GM19467 (cell line): ENCODE results near the gene LINGO1.

Experiments used
- ATAC-seq: cut with Tn5 transposase; IDR thresholded peaks from one replicate; pipeline ENCODE4 v1.9.1; 2021; ENCODE audit warnings: mild to moderate bottlenecking, moderate library complexity; ENCODE audit not compliant: unreplicated experiment

LINGO1 gene

GRCh38 chr15:77573802-77574201 is 58.9 kb downstream of the LINGO1 start:
- ATAC-seq = no peak

- no peak for ATAC-seq
Observed at GRCh38 chr15:77572186-77572585, 60.5 kb downstream of the LINGO1 start.

- no peak for ATAC-seq
Observed at GRCh38 chr15:77571741-77572140, 61.0 kb downstream of the LINGO1 start.

- ATAC-seq = no peak
Observed at GRCh38 chr15:77571181-77571580, 61.5 kb downstream of the LINGO1 start.

- no peak for ATAC-seq
Observed at GRCh38 chr15:77569729-77570125, 63.0 kb downstream of the LINGO1 start.

- ATAC-seq = no peak
Observed at GRCh38 chr15:77568973-77569728, 63.6 kb downstream of the LINGO1 start.

GRCh38 chr15:77568014-77568972 is 64.4 kb downstream of the LINGO1 start:
- ATAC-seq = no peak

- ATAC-seq = no peak
Observed at GRCh38 chr15:77567202-77567601, 65.5 kb downstream of the LINGO1 start.

GRCh38 chr15:77566092-77566491 is 66.6 kb downstream of the LINGO1 start:
- ATAC-seq = no peak

- no peak for ATAC-seq
Observed at GRCh38 chr15:77565378-77565915, 67.3 kb downstream of the LINGO1 start.

GRCh38 chr15:77564938-77565337 is 67.8 kb downstream of the LINGO1 start:
- no peak for ATAC-seq

GRCh38 chr15:77564341-77564740 is 68.4 kb downstream of the LINGO1 start:
- ATAC-seq = no peak

GRCh38 chr15:77563623-77564156 is 69.0 kb downstream of the LINGO1 start:
- no peak for ATAC-seq
